IMR-90 (cell line): Measurements from ENCODE around the gene FARS2. TPM values are rescaled to one million over a fixed set of nuclear protein-coding genes. Genes with fewer than 3 reads are reported as not detected.

Experiments
- ATAC-seq: fragments of 200-7000 bp; cut with Tn5 transposase; 2 replicates; pipeline ENCODE4 v1.9.1; 2020; ENCODE audit warnings: low read depth, mild to moderate bottlenecking, moderate library complexity
- BruUV-seq: library from RNA; stranded (reverse); fragments of 400-500 nt; replicated peaks from 2 replicates; lab custom pipeline; 2021; lab: Mats Ljungman, UMichigan
- CTCF ChIA-PET: fragments of 300-600 bp; formaldehyde crosslinking; extraction: SDS; loops from one replicate; lab custom pipeline; 2021; ENCODE audit warnings: antibody characterized with exemption; lab: Yijun Ruan, JAX
- POLR2A ChIA-PET: fragments of 300-600 bp; sonication (Branson Sonifier 250); formaldehyde crosslinking; loops from one replicate; lab custom pipeline; 2022; ENCODE audit warnings: antibody characterized with exemption; ENCODE audit not compliant: unreplicated experiment; lab: Charles Lee
- DNase-seq: peaks from one replicate; pipeline ENCODE4 v3.0.0; 2013
- H2AFZ ChIP-seq: replicated peaks from 2 replicates; pipeline ENCODE3; 2013; ENCODE audit warnings: low read length, mild to moderate bottlenecking; ENCODE audit not compliant: poor library complexity
- H2AK5ac ChIP-seq: 2 replicates; pipeline ENCODE4 v1.6.1; 2013; ENCODE audit warnings: low read depth, low read length, inconsistent platforms
- H2AK9ac ChIP-seq: replicated peaks from 2 replicates; pipeline ENCODE3; 2013; ENCODE audit warnings: mild to moderate bottlenecking, low read depth, low read length, moderate library complexity; ENCODE audit not compliant: poor library complexity
- H2BK120ac ChIP-seq: 2 replicates; pipeline ENCODE4 v1.6.1; 2013; ENCODE audit warnings: low read depth, low read length, inconsistent platforms
- H2BK15ac ChIP-seq: 3 replicates; pipeline ENCODE4 v1.6.1; 2013; ENCODE audit warnings: low read depth, low read length, inconsistent platforms
- H2BK20ac ChIP-seq: 2 replicates; pipeline ENCODE4 v1.6.1; 2013; ENCODE audit warnings: low read depth, mild to moderate bottlenecking, inconsistent platforms, low read length, moderate library complexity
- H2BK5ac ChIP-seq: 2 replicates; pipeline ENCODE4 v1.6.1; 2013; ENCODE audit warnings: mild to moderate bottlenecking, low read depth, low read length, inconsistent platforms; ENCODE audit not compliant: poor library complexity, severe bottlenecking
- H3K14ac ChIP-seq: replicated peaks from 2 replicates; pipeline ENCODE4 v1.6.1; 2013; ENCODE audit warnings: low read depth, low read length, inconsistent platforms
- H3K18ac ChIP-seq: 2 replicates; pipeline ENCODE4 v1.6.1; 2013; ENCODE audit warnings: low read depth, low read length, control low read depth
- H3K23ac ChIP-seq: 2 replicates; pipeline ENCODE4 v1.6.1; 2013; ENCODE audit warnings: low read depth, low read length, inconsistent platforms
- H3K27ac ChIP-seq: 2 replicates; pipeline ENCODE4 v1.5.1; 2013; ENCODE audit warnings: mild to moderate bottlenecking, control low read depth, low read length; ENCODE audit not compliant: insufficient read depth
- H3K27me3 ChIP-seq: 2 replicates; pipeline ENCODE4 v1.6.1; 2013; ENCODE audit warnings: low read length; ENCODE audit not compliant: control insufficient read depth, insufficient read depth
- H3K36me3 ChIP-seq: 2 replicates; pipeline ENCODE4 v1.6.1; 2013; ENCODE audit warnings: low read length, mixed read lengths; ENCODE audit not compliant: control insufficient read depth, insufficient read depth
- H3K4ac ChIP-seq: 2 replicates; pipeline ENCODE4 v1.6.1; 2013; ENCODE audit warnings: low read depth, low read length, inconsistent platforms
- H3K4me1 ChIP-seq: 2 replicates; pipeline ENCODE4 v1.6.1; 2013; ENCODE audit warnings: low read length, mixed read lengths; ENCODE audit not compliant: control insufficient read depth, insufficient read depth
- H3K4me2 ChIP-seq: 2 replicates; pipeline ENCODE4 v1.6.1; 2013; ENCODE audit warnings: low read depth, mild to moderate bottlenecking, control low read depth, low read length, moderate library complexity
- H3K4me3 ChIP-seq: 2 replicates; pipeline ENCODE4 v1.5.1; 2013; ENCODE audit warnings: low read depth, mild to moderate bottlenecking, control low read depth, low read length, moderate library complexity; ENCODE audit not compliant: insufficient read depth
- H3K56ac ChIP-seq: 2 replicates; pipeline ENCODE4 v1.6.1; 2013; ENCODE audit warnings: low read length, inconsistent platforms; ENCODE audit not compliant: insufficient read depth; ENCODE audit errors: extremely low read depth
- H3K79me1 ChIP-seq, 2 experiments: 2 replicates each; pipeline ENCODE4 v1.6.1; 2013; ENCODE audit warnings: low read length in 2 of 2, inconsistent platforms in 1 of 2, low read depth in 1 of 2
- H3K9ac ChIP-seq: 2 replicates; pipeline ENCODE4 v1.6.1; 2013; ENCODE audit warnings: low read depth, low read length, control low read depth
- H3K9me1 ChIP-seq: 2 replicates; pipeline ENCODE4 v1.6.1; 2013; ENCODE audit warnings: low read length, inconsistent platforms; ENCODE audit not compliant: insufficient read depth
- H3K9me3 ChIP-seq: 2 replicates; pipeline ENCODE4 v1.6.1; 2013; ENCODE audit warnings: low read length; ENCODE audit not compliant: control insufficient read depth, insufficient read depth
- H4K20me1 ChIP-seq: 2 replicates; pipeline ENCODE4 v1.6.1; 2013; ENCODE audit warnings: low read length, inconsistent platforms; ENCODE audit not compliant: insufficient read depth
- H4K5ac ChIP-seq: 2 replicates; pipeline ENCODE4 v1.6.1; 2013; ENCODE audit warnings: mild to moderate bottlenecking, low read depth, low read length, control low read depth
- H4K8ac ChIP-seq, 2 experiments: 2 replicates each; pipeline ENCODE4 v1.6.1; 2013; ENCODE audit warnings: low read depth in 2 of 2, low read length in 2 of 2, control low read depth in 1 of 2, inconsistent platforms in 1 of 2
- H4K91ac ChIP-seq: 2 replicates; pipeline ENCODE4 v1.6.1; 2013; ENCODE audit warnings: low read depth, low read length, inconsistent platforms; ENCODE audit not compliant: insufficient read depth
- CEBPB ChIP-seq: IDR thresholded peaks from 2 replicates; pipeline ENCODE4 v1.6.1; 2012; ENCODE audit warnings: low read depth, low read length, improper control_type of control experiment
- FOS ChIP-seq: fragments of 150-350 bp; IDR thresholded peaks from 2 replicates; pipeline ENCODE4 v1.6.1; 2016; ENCODE audit warnings: low read depth, low read length
- NFE2L2 ChIP-seq: fragments of 150-350 bp; IDR thresholded peaks from 2 replicates; pipeline ENCODE4 v1.6.1; 2016; ENCODE audit warnings: low read depth, mild to moderate bottlenecking, low read length
- RAD21 ChIP-seq: IDR thresholded peaks from 2 replicates; pipeline ENCODE4 v1.6.1; 2012; ENCODE audit warnings: low read length, improper control_type of control experiment
- RFX5 ChIP-seq: IDR thresholded peaks from 2 replicates; pipeline ENCODE4 v1.8.0; 2012; ENCODE audit warnings: low read depth, mild to moderate bottlenecking, low read length, moderate library complexity
- USF2 ChIP-seq: fragments of 150-350 bp; IDR thresholded peaks from 2 replicates; pipeline ENCODE4 v1.6.1; 2017; ENCODE audit warnings: mild to moderate bottlenecking, antibody characterized with exemption, low read length, low read depth
- WGBS, 2 experiments: methylation state at CpG; one replicate each; pipeline versions ENCODE4 v1.1.5 to v1.1.7; 2013; ENCODE audit warnings: missing lambda C conversion rate in 2 of 2; ENCODE audit not compliant: insufficient read length in 1 of 2; ENCODE audit errors: extremely low coverage in 2 of 2; 5-methylcytosine and 5-hydroxymethylcytosine counted together
- dilution Hi-C: fragments of 300-500 bp; cut with HindIII; formaldehyde crosslinking; loops from one replicate; pipeline ENCODE4 v1.14.3; 2018; ENCODE audit warnings: low sequenced_read_pairs; ENCODE audit not compliant: unreplicated experiment
- in situ Hi-C: fragments of 300-500 bp; cut with MboI; formaldehyde crosslinking; loops from 3 replicates; pipeline ENCODE4 v1.14.3; 2019; ENCODE audit warnings: low sequenced_read_pairs, inconsistent platforms, mixed read lengths
- intact Hi-C: fragments of 100-400 bp; cut with micrococcal nuclease; formaldehyde crosslinking; loops from 2 replicates; pipeline ENCODE4 v1.10.0; 2022
- polyA plus RNA-seq, 3 experiments: library from polyadenylated mRNA; depleted of rRNA; stranded (reverse); fragments of >200 nt; gene quantifications; 2 replicates each; pipeline ENCODE4 v1.2.3, GENCODE V29; 2012; ENCODE audit warnings: low replicate concordance in 1 of 3
- total RNA-seq: library from RNA; depleted of rRNA; stranded (reverse); fragments of >200 nt; gene quantifications from 2 replicates; pipeline ENCODE4 v1.2.3, GENCODE V29; 2012
- TF ChIP-seq, protein P1 (sequence below): fragments of 150-350 bp; IDR thresholded peaks from 2 replicates; pipeline ENCODE4 v1.6.1; 2016; ENCODE audit warnings: low read depth, mild to moderate bottlenecking, low read length, moderate library complexity, borderline replicate concordance
- TF ChIP-seq, protein P2 (sequence below): conservative IDR thresholded peaks from 2 replicates; pipeline ENCODE4 v1.5.1; 2012; ENCODE audit warnings: mild to moderate bottlenecking, low read depth, low read length, improper control_type of control experiment

Gene FARS2
- total and polyA plus RNA-seq, 2 of the 4 experiments (the other 2 are of a cell fraction), result 12.1 to 28.9 TPM

GRCh38 chr6:5710516-5710915 is 449.2 kb downstream of the FARS2 start:
- H3K27me3 ChIP-seq, result no peaks in the 10 kb centered on the region
- H3K14ac ChIP-seq, result no peak overlapping the region
- H3K4me3 ChIP-seq, result no peak overlapping the region
- no peak overlapping the region for H2AK5ac ChIP-seq
- ATAC-seq (no peak), DNase-seq (no peak)
- ChIA-PET POLR2A (no interaction called here), CTCF (no interaction called here)
- no peak overlapping the region for H3K9ac ChIP-seq
- no peaks in the 10 kb centered on the region for H3K79me1 ChIP-seq
- no peak overlapping the region for H3K23ac ChIP-seq
- no peak overlapping the region for H3K27ac ChIP-seq
- no peak overlapping the region for H2AK9ac ChIP-seq
- no peak overlapping the region for H2BK5ac ChIP-seq
- no peak overlapping the region for H2BK15ac ChIP-seq
- H4K20me1 ChIP-seq, result no peaks in the 10 kb centered on the region
- H3K36me3 ChIP-seq, result no peaks in the 10 kb centered on the region
- H4K8ac ChIP-seq, result no peak overlapping the region
- no peak overlapping the region for H2BK20ac ChIP-seq
- H3K9me3 ChIP-seq, result no peaks in the 10 kb centered on the region
- WGBS, 2 experiments, result 91% methylated on average over 5 of the region's 14 CpGs; no CpG with 5 or more reads in 1 of the 2 experiments
- no peak overlapping the region for H4K91ac ChIP-seq
- no peak overlapping the region for H3K4me2 ChIP-seq
- TF ChIP-seq RAD21 (no peak), USF2 (no peak), FOS (no peak), CEBPB (no peak), RFX5 (no peak), NFE2L2 (no peak)
- TF ChIP-seq, protein P1, sequence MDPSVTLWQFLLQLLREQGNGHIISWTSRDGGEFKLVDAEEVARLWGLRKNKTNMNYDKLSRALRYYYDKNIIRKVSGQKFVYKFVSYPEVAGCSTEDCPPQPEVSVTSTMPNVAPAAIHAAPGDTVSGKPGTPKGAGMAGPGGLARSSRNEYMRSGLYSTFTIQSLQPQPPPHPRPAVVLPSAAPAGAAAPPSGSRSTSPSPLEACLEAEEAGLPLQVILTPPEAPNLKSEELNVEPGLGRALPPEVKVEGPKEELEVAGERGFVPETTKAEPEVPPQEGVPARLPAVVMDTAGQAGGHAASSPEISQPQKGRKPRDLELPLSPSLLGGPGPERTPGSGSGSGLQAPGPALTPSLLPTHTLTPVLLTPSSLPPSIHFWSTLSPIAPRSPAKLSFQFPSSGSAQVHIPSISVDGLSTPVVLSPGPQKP, result no peak
- TF ChIP-seq, protein P2, sequence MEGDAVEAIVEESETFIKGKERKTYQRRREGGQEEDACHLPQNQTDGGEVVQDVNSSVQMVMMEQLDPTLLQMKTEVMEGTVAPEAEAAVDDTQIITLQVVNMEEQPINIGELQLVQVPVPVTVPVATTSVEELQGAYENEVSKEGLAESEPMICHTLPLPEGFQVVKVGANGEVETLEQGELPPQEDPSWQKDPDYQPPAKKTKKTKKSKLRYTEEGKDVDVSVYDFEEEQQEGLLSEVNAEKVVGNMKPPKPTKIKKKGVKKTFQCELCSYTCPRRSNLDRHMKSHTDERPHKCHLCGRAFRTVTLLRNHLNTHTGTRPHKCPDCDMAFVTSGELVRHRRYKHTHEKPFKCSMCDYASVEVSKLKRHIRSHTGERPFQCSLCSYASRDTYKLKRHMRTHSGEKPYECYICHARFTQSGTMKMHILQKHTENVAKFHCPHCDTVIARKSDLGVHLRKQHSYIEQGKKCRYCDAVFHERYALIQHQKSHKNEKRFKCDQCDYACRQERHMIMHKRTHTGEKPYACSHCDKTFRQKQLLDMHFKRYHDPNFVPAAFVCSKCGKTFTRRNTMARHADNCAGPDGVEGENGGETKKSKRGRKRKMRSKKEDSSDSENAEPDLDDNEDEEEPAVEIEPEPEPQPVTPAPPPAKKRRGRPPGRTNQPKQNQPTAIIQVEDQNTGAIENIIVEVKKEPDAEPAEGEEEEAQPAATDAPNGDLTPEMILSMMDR, result no peak
- H3K18ac ChIP-seq, result no peak overlapping the region
- no peak overlapping the region for H3K56ac ChIP-seq
- intact Hi-C loops (no loop called here), dilution Hi-C loops (no loop called here), in situ Hi-C loops (no loop called here)
- H3K9me1 ChIP-seq, result no peaks in the 10 kb centered on the region
- no peak overlapping the region for H2BK120ac ChIP-seq
- no peaks in the 10 kb centered on the region for H3K4me1 ChIP-seq
- BruUV-seq, result no TSS peak
- no peak overlapping the region for H4K5ac ChIP-seq
- no peak overlapping the region for H3K4ac ChIP-seq
- no peak overlapping the region for H2AFZ ChIP-seq
